ENCODE results near the gene LAMB3. TPM values are rescaled to one million over a fixed set of nuclear protein-coding genes. Genes with fewer than 3 reads are reported as not detected.

LAMB3 gene
- total RNA-seq, 2 experiments from 2014 or later: 0.25 to 0.31 TPM

DNA sequence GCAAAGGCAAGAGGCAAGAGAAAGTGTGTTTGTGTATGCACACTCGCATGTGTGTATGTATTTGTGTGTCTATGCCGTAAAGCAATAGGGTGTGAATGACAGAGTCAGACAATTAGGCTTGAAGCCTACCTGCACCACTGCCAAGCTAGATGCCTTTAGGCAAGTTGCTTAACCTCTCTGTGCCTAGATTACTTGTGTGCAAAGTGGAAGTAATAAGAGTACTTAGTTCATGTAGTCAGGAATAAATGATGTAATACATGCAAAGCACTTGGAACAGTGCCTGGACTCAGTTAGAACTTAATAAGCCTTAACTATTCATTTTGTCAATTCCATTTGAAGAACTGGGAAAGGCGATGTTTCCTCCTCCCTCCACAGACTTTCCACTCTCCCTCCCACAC lies 31.7 kb downstream of the LAMB3 start:
- Mint-ChIP-seq H3K4me3 (no peak overlapping the region), H3K9me3 (no peaks in the 10 kb centered on the region), H3K36me3 (ENCODE audit: low read depth) (no peaks in the 10 kb centered on the region), H3K27ac (no peak overlapping the region), H3K27me3 (no peaks in the 10 kb centered on the region), H3K4me1 (ENCODE audit: low read depth) (peaks cover 12% of the 10 kb centered on the region)
- H3K36me3 ChIP-seq (ENCODE audit: insufficient read depth, low read length): no peaks in the 10 kb centered on the region
- DNase-seq (no peak), ATAC-seq (ENCODE audit: poor library complexity) (no peak)
- H3K4me1 ChIP-seq (ENCODE audit: insufficient read depth, low read length): peaks cover 16% of the 10 kb centered on the region
- intact Hi-C loops (cut with DNase I, micrococcal nuclease): no loop called here
- no peak overlapping the region for H3K27ac ChIP-seq (ENCODE audit: low read depth in 1 of 2, low read length in 2 of 2)
- H3K27me3 ChIP-seq (ENCODE audit: control insufficient read depth in 1 of 2, insufficient read depth in 2 of 2, low read length in 2 of 2): no peaks in the 10 kb centered on the region
- H3K9me3 ChIP-seq (ENCODE audit: control insufficient read depth in 1 of 2, insufficient read depth in 1 of 2, low read length in 2 of 2): no peaks in the 10 kb centered on the region
- TF ChIP-seq, protein P1, sequence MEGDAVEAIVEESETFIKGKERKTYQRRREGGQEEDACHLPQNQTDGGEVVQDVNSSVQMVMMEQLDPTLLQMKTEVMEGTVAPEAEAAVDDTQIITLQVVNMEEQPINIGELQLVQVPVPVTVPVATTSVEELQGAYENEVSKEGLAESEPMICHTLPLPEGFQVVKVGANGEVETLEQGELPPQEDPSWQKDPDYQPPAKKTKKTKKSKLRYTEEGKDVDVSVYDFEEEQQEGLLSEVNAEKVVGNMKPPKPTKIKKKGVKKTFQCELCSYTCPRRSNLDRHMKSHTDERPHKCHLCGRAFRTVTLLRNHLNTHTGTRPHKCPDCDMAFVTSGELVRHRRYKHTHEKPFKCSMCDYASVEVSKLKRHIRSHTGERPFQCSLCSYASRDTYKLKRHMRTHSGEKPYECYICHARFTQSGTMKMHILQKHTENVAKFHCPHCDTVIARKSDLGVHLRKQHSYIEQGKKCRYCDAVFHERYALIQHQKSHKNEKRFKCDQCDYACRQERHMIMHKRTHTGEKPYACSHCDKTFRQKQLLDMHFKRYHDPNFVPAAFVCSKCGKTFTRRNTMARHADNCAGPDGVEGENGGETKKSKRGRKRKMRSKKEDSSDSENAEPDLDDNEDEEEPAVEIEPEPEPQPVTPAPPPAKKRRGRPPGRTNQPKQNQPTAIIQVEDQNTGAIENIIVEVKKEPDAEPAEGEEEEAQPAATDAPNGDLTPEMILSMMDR (IDR thresholded peaks at IDR 0.05): no peak
- CTCF ChIA-PET: no interaction called here
- POLR2A ChIA-PET: no interaction called here
- H3K4me3 ChIP-seq (ENCODE audit: low read length): no peak overlapping the region

DNA sequence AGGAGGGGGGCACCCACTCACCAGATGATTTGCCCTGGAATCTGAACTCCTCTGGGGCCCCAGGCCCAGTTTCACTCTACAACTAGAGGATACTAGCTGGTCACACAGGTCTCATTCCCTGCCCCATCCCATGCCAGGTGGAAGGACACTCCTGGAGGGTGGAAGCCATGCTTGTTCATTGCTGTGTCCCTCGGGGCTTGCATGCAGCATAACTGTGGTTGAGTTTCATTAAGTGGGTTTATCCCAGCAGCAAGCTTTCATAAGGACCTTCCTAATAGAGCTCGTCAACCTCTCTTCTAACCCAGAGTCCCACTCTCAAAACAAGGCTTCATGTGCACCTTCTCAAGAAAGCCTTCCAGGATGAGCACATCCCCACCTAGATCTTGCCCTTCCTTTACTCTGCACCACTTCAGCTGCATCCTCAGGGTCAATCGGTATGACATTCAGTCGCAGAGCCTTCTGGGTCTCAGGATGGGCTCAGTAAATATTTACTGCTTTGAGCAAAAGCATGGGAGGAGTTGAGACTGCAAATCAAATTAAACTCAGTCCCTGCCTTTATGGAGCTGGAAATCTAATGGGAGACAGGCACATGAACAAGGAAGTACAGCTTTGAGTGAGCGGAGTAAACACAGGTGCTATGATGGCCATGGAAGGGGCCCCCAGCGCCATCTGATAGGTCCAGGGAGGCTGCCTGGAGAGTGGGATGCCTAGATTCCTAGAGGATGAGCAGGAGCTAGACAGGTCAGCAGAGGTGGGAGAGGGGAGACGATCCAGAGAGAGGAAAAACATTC lies 32.3 kb downstream of the LAMB3 start:
- Mint-ChIP-seq H3K4me3 (no peak overlapping the region), H3K27ac (no peak overlapping the region), H3K36me3 (ENCODE audit: low read depth) (no peaks in the 10 kb centered on the region), H3K9me3 (no peaks in the 10 kb centered on the region), H3K27me3 (no peaks in the 10 kb centered on the region), H3K4me1 (ENCODE audit: low read depth) (peaks cover 12% of the 10 kb centered on the region)
- ChIA-PET CTCF (no interaction called here), POLR2A (no interaction called here)
- no peaks in the 10 kb centered on the region for H3K9me3 ChIP-seq (ENCODE audit: control insufficient read depth in 1 of 2, insufficient read depth in 1 of 2, low read length in 2 of 2)
- H3K27me3 ChIP-seq (ENCODE audit: control insufficient read depth in 1 of 2, insufficient read depth in 2 of 2, low read length in 2 of 2): no peaks in the 10 kb centered on the region
- no peak for ATAC-seq (ENCODE audit: poor library complexity)
- H3K4me1 ChIP-seq (ENCODE audit: insufficient read depth, low read length): peaks cover 16% of the 10 kb centered on the region
- no peak overlapping the region for H3K4me3 ChIP-seq (ENCODE audit: low read length)
- no peak overlapping the region for H3K27ac ChIP-seq (ENCODE audit: low read depth in 1 of 2, low read length in 2 of 2)
- intact Hi-C loops (cut with DNase I, micrococcal nuclease): no loop called here
- TF ChIP-seq, protein P1 (IDR thresholded peaks at IDR 0.05): no peak
- no peaks in the 10 kb centered on the region for H3K36me3 ChIP-seq (ENCODE audit: insufficient read depth, low read length)
- DNase-seq: no peak

DNA sequence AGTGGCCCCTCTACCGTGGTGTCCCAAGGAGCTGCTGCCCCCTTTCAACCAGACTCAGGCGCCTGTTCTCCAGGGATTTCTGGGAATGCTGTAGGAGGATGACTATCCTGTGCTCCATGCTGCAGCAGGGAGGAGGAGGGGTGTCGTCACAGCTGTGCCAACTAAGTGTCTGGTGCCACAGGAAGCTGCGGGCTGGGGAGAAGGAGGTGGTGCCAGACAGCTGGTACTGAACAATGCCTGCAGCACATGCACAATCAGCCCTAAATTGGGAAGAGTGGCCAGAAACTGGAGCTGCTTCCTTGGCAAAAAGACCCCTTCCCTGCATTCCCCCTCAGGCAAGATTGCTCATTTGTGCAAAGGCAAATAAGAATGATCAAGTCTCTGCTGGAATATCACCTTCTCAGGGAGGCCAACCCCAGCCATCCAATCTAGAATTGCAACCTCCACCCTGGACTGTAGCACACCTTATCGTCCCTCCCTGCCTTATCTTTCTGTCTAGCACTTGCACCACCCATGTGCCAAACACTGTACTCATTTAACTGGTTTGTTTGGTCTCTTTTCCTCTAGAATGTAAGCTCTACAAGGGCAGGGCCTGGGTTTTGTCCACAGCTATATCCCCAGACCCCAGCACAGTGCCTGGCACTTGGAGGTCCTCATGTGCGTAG lies 33.3 kb downstream of the LAMB3 start:
- H3K27ac ChIP-seq (ENCODE audit: low read depth in 1 of 2, low read length in 2 of 2): no peak overlapping the region
- Mint-ChIP-seq H3K4me3 (no peak overlapping the region), H3K9me3 (no peaks in the 10 kb centered on the region), H3K4me1 (ENCODE audit: low read depth) (peaks cover 12% of the 10 kb centered on the region), H3K36me3 (ENCODE audit: low read depth) (no peaks in the 10 kb centered on the region), H3K27me3 (no peaks in the 10 kb centered on the region), H3K27ac (no peak overlapping the region)
- H3K9me3 ChIP-seq (ENCODE audit: control insufficient read depth in 1 of 2, insufficient read depth in 1 of 2, low read length in 2 of 2): no peaks in the 10 kb centered on the region
- ChIA-PET POLR2A (no interaction called here), CTCF (no interaction called here)
- TF ChIP-seq, protein P1 (IDR thresholded peaks at IDR 0.05): no peak
- no peaks in the 10 kb centered on the region for H3K27me3 ChIP-seq (ENCODE audit: control insufficient read depth in 1 of 2, insufficient read depth in 2 of 2, low read length in 2 of 2)
- H3K36me3 ChIP-seq (ENCODE audit: insufficient read depth, low read length): no peaks in the 10 kb centered on the region
- intact Hi-C loops (cut with DNase I, micrococcal nuclease): no loop called here
- H3K4me3 ChIP-seq (ENCODE audit: low read length): no peak overlapping the region
- peak in 4 of 14 experiments; percentile 11 to 46 (median 28) for DNase-seq
- peaks cover 16% of the 10 kb centered on the region for H3K4me1 ChIP-seq (ENCODE audit: insufficient read depth, low read length)
- ATAC-seq (ENCODE audit: poor library complexity): peak; percentile 49
